GM21381 (cell line): ENCODE results near the gene AGPAT1.
"Not testable (repeated sequence)": the region's sequence is repeated elsewhere in the genome, so short reads cannot be mapped to it uniquely, and the experiment has no call there.

Source experiments
- ATAC-seq: cut with Tn5 transposase; IDR thresholded peaks from one replicate; pipeline ENCODE4 v1.9.1; 2021; ENCODE audit warnings: mild to moderate bottlenecking, moderate library complexity; ENCODE audit not compliant: unreplicated experiment

The AGPAT1 gene

GRCh38 chr6:32151181-32151862 is 24.6 kb downstream of the AGPAT1 start:
- no peak for ATAC-seq

GRCh38 chr6:32149932-32150870 is 25.7 kb downstream of the AGPAT1 start:
- ATAC-seq, result no peak

- ATAC-seq, result no peak
Observed at GRCh38 chr6:32149092-32149755, 26.7 kb downstream of the AGPAT1 start.

GRCh38 chr6:32148289-32149091 is 27.4 kb downstream of the AGPAT1 start:
- no peak for ATAC-seq

- ATAC-seq, result no peak
Observed at GRCh38 chr6:32147401-32148132, 28.3 kb downstream of the AGPAT1 start.

- ATAC-seq, result no peak
Observed at GRCh38 chr6:32146687-32147086, 29.2 kb downstream of the AGPAT1 start.

- no peak for ATAC-seq
Observed at GRCh38 chr6:32146287-32146686, 29.6 kb downstream of the AGPAT1 start.

- ATAC-seq, result not testable (repeated sequence)
Observed at GRCh38 chr6:32144238-32144637, 31.6 kb downstream of the AGPAT1 start.

GRCh38 chr6:32140420-32141046 is 35.4 kb downstream of the AGPAT1 start:
- no peak for ATAC-seq

- ATAC-seq, result no peak
Observed at GRCh38 chr6:32139590-32139989, 36.3 kb downstream of the AGPAT1 start.

- ATAC-seq, result no peak
Observed at GRCh38 chr6:32137454-32137853, 38.4 kb downstream of the AGPAT1 start.

GRCh38 chr6:32133786-32134185 is 42.1 kb downstream of the AGPAT1 start:
- no peak for ATAC-seq

GRCh38 chr6:32132110-32132509 is 43.8 kb downstream of the AGPAT1 start:
- ATAC-seq, result no peak

GRCh38 chr6:32131439-32131948 is 44.4 kb downstream of the AGPAT1 start:
- no peak for ATAC-seq

- ATAC-seq, result peak; percentile 19
Observed at GRCh38 chr6:32129297-32130088, 46.4 kb downstream of the AGPAT1 start.

- ATAC-seq, result no peak
Observed at GRCh38 chr6:32128751-32129296, 47.1 kb downstream of the AGPAT1 start.

- peak; percentile 85 for ATAC-seq
Observed at GRCh38 chr6:32127717-32128592, 47.9 kb downstream of the AGPAT1 start, which contains the start of gene ATF6B. Gene ATF6B (minus strand): TSS chr6:32128246. CDS start chr6:32128207, 39 bp downstream.
